Left lung (tissue), 10 donors: ENCODE data around the gene FAM107B. TPM values are rescaled to one million over a fixed set of nuclear protein-coding genes. Genes with fewer than 3 reads are reported as not detected.

Experiments used
- ATAC-seq: fragments of 200-7000 bp; cut with Tn5 transposase; one replicate; pipeline ENCODE4 v1.9.1; 2020; ENCODE audit warnings: moderate library complexity
- DNase-seq, 4 donors: peaks; one replicate each; pipeline ENCODE4 v3.0.0-alpha.2; 2013 to 2020
- H3K27ac ChIP-seq, 2 donors: fragments of 200-600 bp; sonication (generic) in 1 of 2; one replicate each; pipeline versions ENCODE4 v1.5.0 to v1.8.0; 2020 to 2021
- H3K27me3 ChIP-seq, 2 donors: fragments of 200-600 bp; sonication (generic) in 1 of 2; one replicate each; pipeline versions ENCODE4 v1.5.0 to v1.8.0; 2020 to 2021
- H3K36me3 ChIP-seq, 2 donors: fragments of 200-600 bp; sonication (generic) in 1 of 2; one replicate each; pipeline versions ENCODE4 v1.5.0 to v1.8.0; 2020 to 2021
- H3K4me1 ChIP-seq, 2 donors: fragments of 200-600 bp; one replicate each; pipeline ENCODE4 v1.8.0; 2021
- H3K4me3 ChIP-seq, 2 donors: fragments of 200-600 bp; sonication (generic) in 1 of 2; one replicate each; pipeline versions ENCODE4 v1.5.0 to v1.8.0; 2020 to 2021; ENCODE audit warnings: mild to moderate bottlenecking in 1 of 2
- H3K9me3 ChIP-seq, 2 donors: fragments of 200-600 bp; sonication (generic) in 1 of 2; one replicate each; pipeline versions ENCODE4 v1.5.0 to v1.8.0; 2020 to 2021
- CTCF ChIP-seq, 2 donors: fragments of 200-600 bp; sonication (generic) in 1 of 2; IDR thresholded peaks; one replicate each; pipeline versions ENCODE4 v1.5.0 to v1.8.0; 2021; ENCODE audit warnings: antibody characterized with exemption in 2 of 2
- intact Hi-C, 2 donors: fragments of 100-400 bp; cut with DNase I; formaldehyde crosslinking; loops; one replicate each; pipeline versions ENCODE4 v1.11.2 to v1.14.2; 2022
- polyA plus RNA-seq, 6 donors: library from polyadenylated mRNA; unstranded; fragments of 120-200 nt; gene quantifications; one replicate each; pipeline ENCODE4 v1.2.1, GENCODE V29; 2013; ENCODE audit not compliant: insufficient read length in 6 of 6
- total RNA-seq, 2 donors: library from RNA; stranded (reverse); fragmentation: NEBNext Ultra II Directional; extraction: Animal tissue kit (Norgen Biotek cat#: 25700); gene quantifications; one replicate each; pipeline ENCODE4 v1.2.1, GENCODE V29; 2021
- donor health status: DM: no; HTN: yes; CAD: no.
- donor health status: DM: no; HTN: no; CAD: no.

FAM107B gene
- total and polyA plus RNA-seq, 8 donors = 66.2 to 93.6 (median 83.0) TPM

GRCh38 chr10:14652816-14653215 is 121.9 kb downstream of the FAM107B start:
- H3K36me3 ChIP-seq = no peaks in the 10 kb centered on the region
- ATAC-seq = no peak
- no peak for TF ChIP-seq CTCF (IDR thresholded peaks at IDR 0.05)
- H3K4me3 ChIP-seq = no peak overlapping the region
- H3K4me1 ChIP-seq = peaks cover 12 to 47% of the 10 kb centered on the region in 2 donors
- peak overlapping the region; percentile 57 to 62 for H3K27ac ChIP-seq
- no peaks in the 10 kb centered on the region for H3K27me3 ChIP-seq
- DNase-seq = no peak
- intact Hi-C loops = no loop called here
- no peaks in the 10 kb centered on the region for H3K9me3 ChIP-seq

- H3K27ac ChIP-seq = no peak overlapping the region
- H3K4me1 ChIP-seq = peaks cover 14 to 41% of the 10 kb centered on the region in 2 donors
- intact Hi-C loops = no loop called here
- no peak overlapping the region for H3K4me3 ChIP-seq
- ATAC-seq (no peak), DNase-seq (no peak)
- no peaks in the 10 kb centered on the region for H3K9me3 ChIP-seq
- H3K27me3 ChIP-seq = no peaks in the 10 kb centered on the region
- no peak for TF ChIP-seq CTCF (IDR thresholded peaks at IDR 0.05)
- H3K36me3 ChIP-seq = no peaks in the 10 kb centered on the region
These were observed 122.6 kb downstream of the FAM107B start for GRCh38 chr10:14652067-14652466.

- ATAC-seq = no peak
- no peaks in the 10 kb centered on the region for H3K36me3 ChIP-seq
- no peak overlapping the region for H3K4me3 ChIP-seq
- intact Hi-C loops = no loop called here
- no peak overlapping the region for H3K27ac ChIP-seq
- TF ChIP-seq CTCF (IDR thresholded peaks at IDR 0.05) = no peak
- H3K9me3 ChIP-seq = no peaks in the 10 kb centered on the region
- no peaks in the 10 kb centered on the region for H3K27me3 ChIP-seq
- DNase-seq = no peak
- peaks cover 14 to 31% of the 10 kb centered on the region in 2 donors for H3K4me1 ChIP-seq
These were observed 125.0 kb downstream of the FAM107B start for GRCh38 chr10:14649739-14650138.

GRCh38 chr10:14648946-14649345 is 125.8 kb downstream of the FAM107B start:
- H3K36me3 ChIP-seq = no peaks in the 10 kb centered on the region
- intact Hi-C loops = no loop called here
- ATAC-seq = no peak
- no peak for DNase-seq
- no peaks in the 10 kb centered on the region for H3K27me3 ChIP-seq
- peak overlapping the region; percentile 71 to 91 for H3K27ac ChIP-seq
- TF ChIP-seq CTCF (IDR thresholded peaks at IDR 0.05) = no peak
- peaks cover 14 to 26% of the 10 kb centered on the region in 2 donors for H3K4me1 ChIP-seq
- H3K9me3 ChIP-seq = no peaks in the 10 kb centered on the region
- no peak overlapping the region for H3K4me3 ChIP-seq

- Histone ChIP-seq H3K27me3 (no peaks in the 10 kb centered on the region), H3K27ac (peak overlapping the region; percentile 71 to 91), H3K4me3 (no peak overlapping the region), H3K9me3 (no peaks in the 10 kb centered on the region), H3K36me3 (no peaks in the 10 kb centered on the region), H3K4me1 (peaks cover 6 to 19% of the 10 kb centered on the region in 2 donors)
- intact Hi-C loops = no loop called here
- peak in 3 of 4 donors; percentile 71 to 89 (median 83) for DNase-seq
- TF ChIP-seq CTCF (IDR thresholded peaks at IDR 0.05) = no peak
- ATAC-seq = peak; percentile 97
These were observed 126.5 kb downstream of the FAM107B start for GRCh38 chr10:14648005-14648765.
